Measurements from ENCODE around the gene COL4A2.

The COL4A2 gene

DNA sequence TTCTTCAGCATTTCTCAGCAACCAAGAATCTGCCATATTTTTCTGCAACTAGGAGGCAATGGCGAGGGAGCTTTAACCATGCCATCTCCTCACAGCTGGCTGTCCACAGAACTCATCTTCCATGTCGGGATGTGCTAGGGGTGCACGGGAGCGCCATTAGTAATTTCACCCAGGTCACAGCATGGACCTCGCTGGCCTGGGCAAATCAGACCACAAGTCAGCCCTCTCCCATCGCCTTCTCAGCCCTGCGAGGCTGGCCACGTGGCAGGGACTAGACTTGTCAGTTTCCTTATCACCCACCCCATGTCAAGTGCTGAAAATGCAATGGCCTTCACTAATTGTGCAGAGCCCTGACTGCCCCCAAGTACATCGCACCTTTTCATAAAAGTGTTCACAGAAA, 15.8 kb upstream of the COL4A2 start:
- DNase-seq: no peak

DNA sequence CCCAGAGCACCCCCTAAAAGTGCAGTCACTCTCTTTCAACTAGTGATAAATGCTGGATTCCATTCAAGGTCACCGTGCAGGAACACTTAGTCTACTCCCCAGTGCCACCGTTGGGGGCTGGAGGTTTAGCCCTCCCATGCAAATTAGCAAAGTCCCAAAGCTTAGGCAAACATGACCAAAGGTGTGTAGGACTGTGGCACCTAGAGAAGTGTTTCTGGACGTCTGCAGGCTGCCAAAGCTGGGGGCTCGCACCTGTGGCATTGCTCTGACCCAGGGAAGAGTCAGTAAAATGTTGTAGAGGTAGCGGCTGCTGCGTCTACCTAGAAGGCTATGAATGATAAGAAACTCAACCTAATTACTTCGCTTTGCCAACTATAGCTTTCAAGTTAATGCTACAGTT, 14.0 kb upstream of the COL4A2 start:
- no peak for DNase-seq

DNA sequence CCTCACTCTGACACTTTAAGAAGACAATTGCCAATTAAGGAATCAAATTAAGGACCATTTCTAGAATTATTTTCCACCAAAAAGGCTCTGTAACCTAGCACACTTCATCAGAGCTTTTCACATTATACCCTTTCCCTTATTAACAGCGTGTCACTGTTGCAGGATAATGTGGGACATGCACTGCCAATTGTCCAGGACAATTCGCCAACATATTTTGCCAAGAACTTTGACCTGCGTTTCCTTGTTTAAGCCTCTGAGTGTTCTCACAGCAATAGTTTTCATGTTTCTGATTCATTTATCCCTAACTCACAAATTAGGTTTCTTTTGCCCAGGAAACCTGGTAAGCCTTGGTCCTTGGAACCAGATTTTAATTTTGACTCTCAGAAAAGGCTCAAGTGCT, 13.4 kb upstream of the COL4A2 start:
- no peak for DNase-seq

DNA sequence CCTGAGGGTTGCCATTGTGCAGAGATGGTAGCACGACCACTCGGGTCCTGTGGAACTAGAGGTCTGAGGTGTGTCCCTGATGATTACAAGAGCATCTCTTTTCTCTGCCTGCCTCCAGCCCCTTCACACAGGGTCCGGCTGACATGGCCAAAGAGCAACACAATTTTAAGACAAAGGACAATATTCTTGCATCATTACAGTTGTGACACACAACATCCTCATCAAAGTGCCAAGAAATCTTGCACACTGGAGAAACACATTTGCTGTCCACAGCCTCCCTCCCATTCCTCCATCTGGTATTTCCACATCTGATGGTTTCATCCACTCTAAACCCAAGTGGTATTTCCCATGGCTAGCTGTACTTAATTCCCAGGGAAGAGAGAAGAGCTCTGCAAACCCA, 12.9 kb upstream of the COL4A2 start:
- no peak for DNase-seq

DNA sequence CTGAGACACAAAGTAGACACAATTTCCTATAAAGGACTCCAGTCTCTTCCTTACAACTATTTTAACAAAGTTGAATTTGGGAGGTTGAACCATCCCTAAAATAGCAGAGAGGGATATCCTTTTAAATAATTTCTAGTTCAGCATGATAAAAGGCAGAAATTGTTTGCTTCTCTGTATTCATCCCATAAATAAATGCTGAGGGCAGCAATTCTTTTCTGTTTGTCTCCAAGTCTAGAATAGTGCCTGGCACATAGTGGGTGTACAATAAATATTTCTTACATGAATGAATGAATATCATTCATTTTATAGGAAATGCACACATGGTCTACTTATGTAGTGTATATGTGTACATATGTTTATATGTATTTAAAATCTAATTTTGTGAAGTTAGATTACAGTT, 12.5 kb upstream of the COL4A2 start:
- DNase-seq: no peak

DNA sequence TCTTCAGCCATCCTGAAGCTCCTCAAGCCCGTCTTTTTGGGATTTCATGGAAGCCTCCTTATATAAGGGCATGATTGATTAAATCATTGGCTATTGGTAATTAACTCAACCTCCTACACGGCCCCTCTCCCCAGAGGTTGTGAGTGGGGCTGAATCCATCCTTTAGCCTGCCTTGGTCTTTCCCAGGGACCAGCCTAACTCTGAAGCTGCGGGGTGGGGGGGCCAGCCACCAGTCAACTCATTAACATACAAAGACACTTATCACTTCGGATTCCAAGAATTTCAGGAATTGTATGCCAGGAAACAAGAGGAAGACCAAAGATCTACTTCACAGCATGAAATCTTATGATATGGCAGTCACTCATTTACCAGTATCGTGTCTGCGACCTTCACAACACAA, 10.1 kb upstream of the COL4A2 start:
- no peak for DNase-seq

DNA sequence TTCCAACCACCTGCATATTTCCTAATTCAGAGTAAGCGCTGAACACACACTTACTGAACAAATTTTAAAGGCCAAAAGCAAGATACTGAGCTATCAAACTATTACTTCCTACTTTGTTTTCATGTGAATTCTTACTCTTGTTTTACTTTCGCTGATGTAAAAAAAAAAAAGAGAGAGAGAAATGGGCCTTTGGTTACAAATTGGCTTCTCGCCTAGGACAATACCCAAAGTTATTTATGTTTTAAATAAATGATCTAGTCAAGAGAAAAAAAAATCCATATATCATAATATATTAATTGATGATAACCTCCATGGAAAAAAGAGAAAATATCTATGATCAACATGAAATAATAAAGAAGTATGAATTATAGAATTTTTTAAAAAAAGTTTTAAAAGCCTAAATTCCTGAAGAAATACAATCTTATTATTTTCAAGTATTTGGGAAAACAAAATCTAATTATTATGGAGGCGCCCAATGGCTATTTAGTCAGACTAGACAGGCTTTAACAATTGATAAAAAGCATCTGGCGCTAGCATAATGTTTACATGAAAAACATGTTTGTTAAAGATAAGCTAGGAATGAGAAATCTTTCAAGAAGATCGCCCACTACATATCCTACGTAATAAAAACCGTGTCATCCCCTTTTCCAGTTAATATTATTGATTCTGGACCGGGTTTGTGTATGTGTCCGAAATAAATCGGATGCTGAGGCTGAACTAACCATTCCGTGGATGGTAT, 9.1 kb upstream of the COL4A2 start:
- no peak for DNase-seq

DNA sequence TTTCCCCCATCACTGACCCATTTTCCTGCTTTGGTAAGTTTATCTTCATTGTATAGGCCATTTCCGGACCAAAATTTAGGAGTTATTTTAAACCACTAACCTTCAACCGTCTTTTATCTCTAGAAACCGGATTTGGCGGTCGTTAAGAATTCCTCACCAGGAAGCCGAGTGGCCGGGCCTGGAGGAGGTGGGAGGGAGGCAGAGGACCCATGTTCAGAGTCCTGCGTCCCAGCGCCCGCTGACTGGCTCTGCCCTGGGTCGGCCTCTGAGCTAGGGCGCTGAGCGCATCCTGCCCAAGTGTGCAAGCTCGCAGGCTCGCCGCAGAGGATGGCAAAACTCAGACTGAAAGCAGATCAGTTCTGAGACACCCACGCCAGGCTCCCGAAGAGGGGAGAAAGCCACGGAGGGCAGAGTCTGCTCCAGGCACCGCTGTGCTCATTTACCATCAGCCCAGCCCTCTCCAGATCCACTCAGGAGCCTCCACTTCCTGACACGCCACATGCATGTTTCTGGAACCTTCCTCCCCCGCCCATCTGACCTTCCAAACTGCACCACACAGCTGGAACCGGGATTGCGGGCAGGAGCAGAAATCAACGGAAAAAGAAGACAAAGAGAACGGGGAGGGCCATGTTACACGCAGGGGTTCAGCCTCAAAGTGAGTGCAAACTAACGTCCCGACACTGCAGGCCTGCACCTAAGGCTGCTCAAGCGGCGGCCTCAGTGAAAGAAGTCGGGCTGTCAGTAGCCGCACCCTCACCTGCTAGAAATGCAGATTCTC, 8.4 kb upstream of the COL4A2 start:
- DNase-seq: no peak

DNA sequence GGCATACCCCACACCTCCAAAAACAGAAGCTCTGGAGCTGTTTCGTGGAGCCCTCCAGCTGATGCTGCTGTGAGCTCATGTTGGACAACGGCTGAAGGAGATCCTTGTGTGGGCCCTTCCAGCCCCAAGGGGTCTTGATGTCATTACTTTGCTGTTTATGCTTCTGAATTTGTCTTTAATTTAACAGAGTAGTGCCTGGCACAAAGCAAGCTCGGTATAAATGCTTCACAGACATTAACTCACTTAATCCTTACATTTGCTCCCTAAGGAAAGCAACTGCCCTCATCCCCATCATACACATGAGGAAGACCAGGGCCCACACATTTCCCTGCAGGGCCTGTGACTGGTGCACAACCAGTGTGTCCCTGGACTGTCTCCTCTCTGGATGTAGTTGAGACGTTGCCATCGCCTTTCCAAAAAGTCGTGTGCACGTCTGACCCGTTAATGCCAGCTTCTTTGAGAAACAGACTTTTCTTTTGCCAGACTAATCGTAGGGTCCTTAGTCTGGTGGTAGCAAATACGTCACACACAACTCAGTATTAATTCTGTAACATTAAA, 7.7 kb upstream of the COL4A2 start:
- no peak for DNase-seq

DNA sequence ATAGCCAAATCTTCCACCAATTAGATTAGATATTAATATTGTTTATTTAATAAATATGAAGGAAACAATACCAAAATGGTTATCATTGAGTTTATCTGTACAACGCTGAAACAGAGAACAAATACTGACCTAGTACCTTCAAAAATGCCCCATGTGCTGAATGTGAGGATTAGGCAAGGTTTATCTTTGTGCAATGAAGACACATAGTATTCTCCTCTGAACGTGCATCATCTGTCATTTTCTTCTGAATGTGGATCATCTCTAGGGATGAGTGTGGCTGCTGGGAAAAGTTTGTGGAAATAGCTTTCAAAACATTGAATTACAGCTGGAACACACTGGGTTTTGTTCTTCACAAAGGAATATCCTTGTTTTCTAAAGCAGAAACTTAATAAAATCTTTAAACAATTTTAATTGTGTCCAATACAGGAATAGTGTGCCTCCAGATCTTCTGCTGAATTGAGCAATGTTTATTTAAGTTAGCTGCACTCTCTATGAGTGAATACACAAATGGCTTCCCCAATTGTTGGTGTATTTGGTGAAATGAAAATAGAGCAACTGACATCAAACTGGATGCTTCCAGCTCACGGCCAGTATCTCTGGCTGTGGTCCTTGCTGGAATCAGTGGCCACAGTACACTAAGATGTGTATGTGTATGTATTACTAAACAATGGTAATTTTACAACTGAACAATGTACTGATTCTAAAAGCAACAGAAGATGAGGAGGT, 6.8 kb upstream of the COL4A2 start:
- no peak for DNase-seq

DNA sequence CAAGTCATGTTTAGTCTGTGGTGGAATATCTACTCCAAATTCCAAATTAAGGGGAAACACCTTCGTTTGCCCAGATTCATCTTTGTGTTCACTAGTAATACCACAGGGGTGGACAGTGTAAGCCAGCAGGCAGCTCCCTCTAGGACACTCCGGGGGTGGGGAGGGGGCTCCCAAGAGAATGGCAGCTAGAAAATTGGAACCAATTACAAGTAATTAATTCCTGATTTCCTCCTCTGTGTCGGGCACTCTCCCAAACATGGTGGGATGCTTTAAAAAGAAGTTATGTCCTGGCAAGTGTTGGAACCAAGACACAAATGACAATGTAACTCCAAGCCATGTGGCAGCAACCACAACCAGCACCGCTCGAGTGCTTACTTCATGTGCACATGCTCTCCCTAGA, 6.0 kb upstream of the COL4A2 start:
- no peak for DNase-seq

DNA sequence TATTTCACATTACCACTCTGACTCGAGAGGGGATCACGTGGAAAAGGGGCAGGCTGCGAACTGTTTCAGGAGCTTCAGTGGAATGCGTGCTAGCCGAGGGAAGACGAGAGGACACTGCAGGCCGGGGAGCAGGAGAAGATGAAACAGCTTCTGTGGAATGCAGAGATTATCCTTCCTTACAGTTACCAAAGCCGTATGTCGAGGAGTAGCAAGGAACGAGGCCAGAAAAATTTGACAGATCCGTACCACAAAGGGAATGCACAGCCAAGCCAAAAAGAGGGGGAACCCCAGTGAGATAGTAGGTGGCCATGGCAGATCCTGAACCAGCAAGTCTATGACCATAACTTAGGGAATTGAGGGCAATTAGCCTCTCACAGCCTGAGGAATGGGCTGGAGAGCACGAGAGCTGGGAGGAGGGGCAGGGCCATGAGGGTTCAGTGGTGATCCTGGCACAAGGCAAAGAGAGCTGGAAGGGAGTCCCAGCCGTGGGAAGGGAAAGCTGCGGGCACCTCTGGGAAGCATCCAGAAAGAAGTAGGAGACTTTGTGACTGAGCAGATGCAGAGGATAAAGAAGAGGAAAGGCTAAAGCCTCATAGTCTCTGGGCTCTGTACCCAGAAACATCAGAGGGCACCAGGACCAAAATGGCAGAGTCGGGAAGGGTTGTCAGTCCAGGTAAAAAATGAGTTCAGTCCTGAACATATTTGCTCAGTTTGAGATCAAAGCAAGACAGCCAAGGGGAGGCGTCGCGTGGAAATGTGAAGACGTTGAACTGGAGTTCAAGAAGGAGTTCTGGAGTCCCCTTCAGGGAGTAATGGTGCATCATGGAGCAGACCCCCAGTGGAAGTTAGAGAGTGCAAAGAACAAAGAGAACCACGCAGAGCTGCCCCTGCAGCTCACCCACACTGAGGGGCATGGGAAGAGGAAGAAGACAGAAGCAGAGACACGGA, 5.2 kb upstream of the COL4A2 start:
- no peak for DNase-seq

DNA sequence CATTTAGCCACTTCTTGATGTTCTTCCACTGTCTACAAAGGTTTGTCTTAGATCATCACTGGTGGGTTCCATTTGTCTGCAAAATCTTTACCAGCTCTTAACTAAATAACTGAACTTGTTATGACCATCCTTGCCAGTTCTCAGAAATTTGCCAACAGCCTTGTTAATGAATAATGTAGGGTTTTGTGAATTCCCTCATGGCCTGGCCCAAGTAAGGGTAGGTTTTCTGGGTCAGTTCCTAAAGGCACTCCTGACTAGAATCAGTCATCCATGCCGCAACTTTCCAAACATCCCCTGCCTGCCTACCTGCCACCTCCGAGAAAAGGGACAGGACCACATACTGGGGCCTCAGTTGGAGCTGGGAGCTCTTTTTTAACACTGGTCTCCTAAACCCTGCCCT, 4.1 kb upstream of the COL4A2 start:
- DNase-seq: no peak

DNA sequence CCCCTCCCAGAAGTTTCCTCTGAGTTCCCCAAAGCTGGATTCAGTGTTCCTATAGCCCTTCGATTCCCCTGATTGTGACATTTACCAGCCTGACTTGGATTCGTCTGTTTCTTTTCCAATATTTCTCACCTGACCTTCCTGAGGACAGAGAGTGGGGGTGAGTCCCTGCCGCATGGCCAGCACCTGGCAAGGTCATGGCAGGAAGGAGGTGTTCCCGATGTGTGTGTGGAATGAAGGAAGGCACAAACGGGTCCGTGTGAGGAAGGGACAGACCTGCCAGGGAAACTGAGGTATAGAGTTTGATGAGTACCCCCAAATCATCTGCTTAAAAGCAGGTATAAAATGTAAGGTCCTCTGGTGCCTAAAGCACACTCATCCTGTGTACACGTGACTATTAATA, 3.4 kb upstream of the COL4A2 start:
- DNase-seq: no peak

DNA sequence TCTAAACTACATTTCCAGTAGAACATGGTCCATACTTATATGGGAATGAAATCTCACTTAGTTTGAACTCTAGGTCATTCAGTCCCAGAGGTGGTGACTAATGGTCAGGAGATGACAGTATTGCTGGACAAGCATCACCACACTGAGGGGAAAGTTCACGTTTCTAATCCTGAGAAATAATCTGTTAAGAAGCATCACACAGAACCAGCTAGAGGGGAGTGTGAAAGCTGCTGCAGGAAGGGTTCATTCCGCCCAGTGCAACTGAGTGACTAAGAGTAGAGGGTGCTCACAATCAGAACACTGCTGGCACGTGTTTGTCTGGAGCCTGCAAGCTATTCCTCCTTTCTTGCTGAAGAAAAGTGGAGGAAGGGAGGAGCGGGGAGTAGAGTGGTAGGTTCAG, 2.8 kb upstream of the COL4A2 start:
- no peak for DNase-seq

DNA sequence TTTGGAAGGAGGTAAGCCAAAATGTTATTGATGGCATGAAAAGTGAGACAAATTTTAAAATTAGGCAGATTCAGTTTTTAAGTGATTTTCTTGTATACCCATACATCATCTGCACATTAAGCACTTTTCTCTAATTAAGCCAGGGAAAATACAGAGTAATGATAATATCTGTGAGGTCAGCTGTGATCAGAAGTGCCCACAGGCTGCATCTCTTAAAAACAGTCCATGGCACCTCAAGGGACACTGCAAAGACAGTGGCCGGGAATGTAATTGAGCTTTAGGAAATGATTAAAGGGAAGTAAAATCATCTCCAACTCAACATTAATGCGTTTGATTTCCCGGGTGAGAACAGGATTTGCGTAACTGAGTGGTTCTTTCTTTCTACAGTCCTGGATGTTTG, 2.1 kb upstream of the COL4A2 start:
- DNase-seq: no peak

DNA sequence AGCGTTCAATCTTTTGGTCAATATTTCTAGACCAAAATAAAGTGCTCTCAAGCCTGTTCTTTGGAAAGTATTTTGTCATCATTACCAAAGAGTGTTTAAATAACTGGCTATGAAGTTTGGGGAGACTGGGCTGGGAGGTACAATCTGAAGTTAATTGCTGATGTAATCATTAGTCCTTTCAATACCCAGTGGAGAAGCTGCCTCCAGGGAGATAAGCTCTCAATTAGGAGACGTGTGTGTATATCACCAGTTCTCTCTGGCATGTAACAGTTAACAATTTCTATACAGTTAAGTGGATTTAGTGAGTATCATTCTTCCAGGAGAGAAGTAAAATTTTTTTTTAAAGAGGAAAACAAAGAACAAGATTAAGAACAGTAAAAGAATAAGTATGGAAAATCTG, 1.5 kb upstream of the COL4A2 start:
- no peak for DNase-seq

DNA sequence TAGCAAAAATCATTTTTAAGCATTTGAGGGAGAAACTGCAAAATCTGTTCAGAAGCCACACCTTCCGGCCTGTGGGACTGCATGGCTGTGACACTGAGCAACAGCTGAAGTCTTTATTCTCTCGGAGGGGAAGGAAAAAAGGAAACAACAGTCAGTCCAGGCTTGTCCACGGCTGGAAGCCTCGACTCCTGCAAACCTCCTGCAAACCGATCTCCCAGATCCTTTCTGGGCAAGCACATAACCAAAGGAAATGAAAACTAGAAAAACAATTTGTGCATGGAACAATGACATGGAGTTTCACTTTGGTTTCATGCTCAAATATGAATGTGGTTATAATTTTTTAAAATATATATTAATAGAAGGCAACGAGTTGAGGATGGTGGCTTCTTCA, 1.1 kb upstream of the COL4A2 start:
- no peak for DNase-seq

DNA sequence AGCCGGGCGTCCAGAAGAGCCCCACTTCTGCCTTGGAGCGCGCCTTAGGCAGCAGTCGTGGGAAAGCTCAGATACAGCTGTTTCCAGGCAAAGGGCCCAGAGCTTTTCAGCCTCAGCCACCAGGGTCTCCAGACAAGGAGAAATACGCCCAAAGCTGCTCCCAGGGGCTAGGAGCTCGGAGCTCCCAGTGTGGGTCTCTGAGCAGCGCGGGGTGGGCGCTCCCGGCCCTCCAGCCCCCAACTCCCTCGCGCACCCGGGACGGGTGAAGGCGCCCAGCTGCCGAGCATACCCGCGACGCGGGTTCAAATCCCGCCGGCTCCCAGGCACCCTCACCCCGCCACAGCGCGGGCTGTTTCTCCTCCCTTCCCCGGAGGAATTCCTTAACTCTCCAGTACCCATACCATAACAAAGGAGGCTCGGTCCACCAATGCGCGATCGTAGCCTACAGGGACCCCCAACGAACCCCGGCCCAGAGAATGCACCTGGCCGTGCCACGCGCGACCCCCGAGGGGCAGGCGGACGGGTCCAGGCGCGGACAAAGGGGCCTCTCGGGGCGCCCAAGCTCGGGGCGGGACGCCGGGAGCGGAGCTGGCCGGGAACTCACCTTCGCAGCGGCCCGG, 634 bp upstream of the COL4A2 start:
- DNase-seq: no peak

DNA sequence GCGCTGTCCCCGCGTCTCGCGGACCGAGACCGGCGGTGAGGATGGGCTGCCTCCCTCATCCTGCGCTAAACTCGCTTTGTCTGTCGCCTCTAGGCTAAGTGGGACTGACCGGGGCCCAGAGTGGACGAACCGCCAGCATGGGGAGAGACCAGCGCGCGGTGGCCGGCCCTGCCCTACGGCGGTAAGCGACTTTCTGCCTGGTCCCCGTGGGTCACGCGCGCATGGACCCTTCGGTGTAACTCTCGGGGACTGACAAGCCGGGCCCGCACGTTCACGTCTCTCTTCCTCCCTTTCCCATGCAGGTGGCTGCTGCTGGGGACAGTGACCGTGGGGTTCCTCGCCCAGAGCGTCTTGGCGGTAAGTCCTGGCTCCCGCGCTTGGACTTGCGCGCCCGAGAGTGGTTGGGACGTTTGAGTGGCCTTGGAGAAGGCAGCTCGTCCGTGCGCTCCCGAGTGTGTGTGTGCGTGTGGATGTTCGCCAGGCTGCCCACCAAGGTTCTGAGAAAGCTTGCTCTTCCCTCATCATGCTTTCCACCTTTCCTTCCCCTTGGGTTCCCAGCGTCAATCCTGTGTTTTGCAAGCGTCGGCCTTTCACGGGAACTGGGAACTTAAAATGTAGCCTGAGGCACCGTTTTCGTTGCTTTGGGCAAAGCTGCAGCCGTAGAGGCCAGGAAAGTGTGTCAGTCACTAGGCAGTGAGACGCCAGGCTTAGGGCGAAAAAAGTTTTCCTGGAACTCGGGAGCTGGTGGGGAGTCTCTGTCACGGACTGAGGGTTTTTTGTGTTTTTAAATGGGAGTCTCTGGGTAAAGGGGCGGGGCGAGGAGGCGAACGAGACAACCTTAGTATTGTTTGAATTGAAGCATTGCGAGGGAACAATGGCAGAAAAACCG, 927 bp downstream of the COL4A2 start:
- DNase-seq: no peak

Measured in NCI-H187 (cell line).